Liver (tissue), 9 donors: ENCODE results near the gene SPATC1L. TPM values are rescaled to one million over a fixed set of nuclear protein-coding genes. Genes with fewer than 3 reads are reported as not detected.
A peak's percentile ranks its signal among the peaks of the same experiment; 100 is the strongest.

Experiments
- DNase-seq: peaks from one replicate; pipeline ENCODE4 v3.0.0-alpha.2; 2017; ENCODE audit warnings: low spot score
- H3K27ac ChIP-seq, 2 donors: one replicate each; pipeline ENCODE4 v1.7.0; 2013; ENCODE audit warnings: inconsistent platforms in 2 of 2, low read length in 2 of 2, control low read depth in 1 of 2, low read depth in 1 of 2, mild to moderate bottlenecking in 1 of 2
- H3K27me3 ChIP-seq, 4 donors: one replicate each; pipeline versions ENCODE4 v1.6.1 to v1.7.0; 2013; ENCODE audit warnings: low read length in 3 of 4, inconsistent platforms in 1 of 4, mild to moderate bottlenecking in 1 of 4, moderate library complexity in 1 of 4; ENCODE audit not compliant: control insufficient read depth in 4 of 4, insufficient read depth in 4 of 4
- H3K36me3 ChIP-seq, 4 donors: one replicate each; pipeline versions ENCODE4 v1.6.1 to v1.7.0; 2013; ENCODE audit warnings: low read length in 3 of 4, mild to moderate bottlenecking in 3 of 4, low read depth in 1 of 4, moderate library complexity in 1 of 4; ENCODE audit not compliant: control insufficient read depth in 4 of 4, insufficient read depth in 3 of 4
- H3K4me1 ChIP-seq, 4 donors: one replicate each; pipeline versions ENCODE4 v1.6.1 to v1.7.0; 2013; ENCODE audit warnings: low read length in 3 of 4, mild to moderate bottlenecking in 3 of 4, moderate library complexity in 1 of 4; ENCODE audit not compliant: control insufficient read depth in 4 of 4, insufficient read depth in 4 of 4
- H3K4me3 ChIP-seq, 3 donors: one replicate each; pipeline versions ENCODE4 v1.6.1 to v1.7.0; 2013; ENCODE audit warnings: low read length in 3 of 3, control low read depth in 1 of 3, low read depth in 1 of 3, mild to moderate bottlenecking in 1 of 3
- H3K9ac ChIP-seq, 2 donors: one replicate each; pipeline ENCODE4 v1.7.0; 2013; ENCODE audit warnings: low read length in 2 of 2, mild to moderate bottlenecking in 2 of 2, moderate library complexity in 2 of 2, control low read depth in 1 of 2, low read depth in 1 of 2
- H3K9me3 ChIP-seq, 4 donors: one replicate each; pipeline versions ENCODE4 v1.6.1 to v1.7.0; 2013; ENCODE audit warnings: low read length in 3 of 4; ENCODE audit not compliant: control insufficient read depth in 4 of 4
- EGR1 ChIP-seq, 2 donors: IDR thresholded peaks; 2 replicates each; pipeline ENCODE4 v1.6.1; 2016 to 2018; ENCODE audit warnings: antibody characterized with exemption in 2 of 2, low read depth in 2 of 2
- FOXA2 ChIP-seq: IDR thresholded peaks from 2 replicates; pipeline ENCODE4 v1.6.1; 2016; ENCODE audit warnings: antibody characterized with exemption
- GABPA ChIP-seq, 2 donors: IDR thresholded peaks in 1 of 2; conservative IDR thresholded peaks in 1 of 2; 2 replicates each; pipeline ENCODE4 v1.6.1; 2016; ENCODE audit warnings: antibody characterized with exemption in 2 of 2, mild to moderate bottlenecking in 1 of 2, moderate library complexity in 1 of 2
- HNF4G ChIP-seq: IDR thresholded peaks from 2 replicates; pipeline ENCODE4 v1.6.1; 2016; ENCODE audit warnings: antibody characterized with exemption
- JUND ChIP-seq, 2 donors: IDR thresholded peaks; 2 replicates each; pipeline ENCODE4 v1.6.1; 2016; ENCODE audit warnings: antibody characterized with exemption in 2 of 2
- MAX ChIP-seq: IDR thresholded peaks from 2 replicates; pipeline ENCODE4 v1.6.1; 2016; ENCODE audit warnings: antibody characterized with exemption
- RAD21 ChIP-seq, 2 donors: IDR thresholded peaks; 2 replicates each; pipeline ENCODE4 v1.6.1; 2016; ENCODE audit warnings: antibody characterized with exemption in 2 of 2, mild to moderate bottlenecking in 2 of 2
- RXRA ChIP-seq, 2 donors: IDR thresholded peaks; 2 replicates each; pipeline ENCODE4 v1.6.1; 2017 to 2018; ENCODE audit warnings: antibody characterized with exemption in 2 of 2, mild to moderate bottlenecking in 1 of 2
- SP1 ChIP-seq: IDR thresholded peaks from 2 replicates; pipeline ENCODE4 v1.6.1; 2018; ENCODE audit warnings: antibody characterized with exemption, mild to moderate bottlenecking
- TAF1 ChIP-seq: conservative IDR thresholded peaks from 2 replicates; pipeline ENCODE4 v1.6.1; 2016; ENCODE audit warnings: antibody characterized with exemption, mild to moderate bottlenecking
- YY1 ChIP-seq: IDR thresholded peaks from 2 replicates; pipeline ENCODE4 v1.6.1; 2016; ENCODE audit warnings: antibody characterized with exemption, mild to moderate bottlenecking
- ZBTB33 ChIP-seq: IDR thresholded peaks from 2 replicates; pipeline ENCODE4 v1.6.1; 2016; ENCODE audit warnings: antibody characterized with exemption
- WGBS: extraction: QIAGEN DNeasy Blood & Tissue Kit; methylation state at CpG from one replicate; pipeline ENCODE4 v1.1.7; 2013; 5-methylcytosine and 5-hydroxymethylcytosine counted together
- polyA plus RNA-seq, 2 donors: library from polyadenylated mRNA; stranded (reverse) in 1 of 2; unstranded in 1 of 2; fragments of 200-250 nt in 1 of 2; fragments of >200 nt in 1 of 2; fragmentation: Nextera tagmentation in 1 of 2; extraction: Ambion mirVana in 1 of 2; gene quantifications; one replicate each; pipeline versions ENCODE4 v1.2.1 to v1.2.3, GENCODE V29; 2013 to 2015
- total RNA-seq, 2 donors: library from RNA; depleted of rRNA; stranded (reverse); fragments of >200 nt; gene quantifications; one replicate each; pipeline ENCODE4 v1.2.3, GENCODE V29; 2014
- TF ChIP-seq, protein P1 (sequence below): IDR thresholded peaks from 2 replicates; pipeline ENCODE4 v1.6.1; 2016; ENCODE audit warnings: antibody characterized with exemption
- TF ChIP-seq, protein P2 (sequence below): IDR thresholded peaks from 2 replicates; pipeline ENCODE4 v1.6.1; 2016; ENCODE audit warnings: antibody characterized with exemption, mild to moderate bottlenecking
- TF ChIP-seq, protein P3 (sequence below): fragments of 150-350 bp; IDR thresholded peaks from 2 replicates; pipeline ENCODE4 v1.5.1; 2017; ENCODE audit warnings: improper control_type of control experiment, low read depth, low read length; ENCODE audit not compliant: missing input control
- donor health status: healthy.
- donor health status: healthy.
- donor health status: healthy.
- donor health status: healthy.
- donor health status: healthy.

The SPATC1L gene
- total and polyA plus RNA-seq, 4 donors, result 0.33 to 3.5 (median 0.79) TPM

DNA sequence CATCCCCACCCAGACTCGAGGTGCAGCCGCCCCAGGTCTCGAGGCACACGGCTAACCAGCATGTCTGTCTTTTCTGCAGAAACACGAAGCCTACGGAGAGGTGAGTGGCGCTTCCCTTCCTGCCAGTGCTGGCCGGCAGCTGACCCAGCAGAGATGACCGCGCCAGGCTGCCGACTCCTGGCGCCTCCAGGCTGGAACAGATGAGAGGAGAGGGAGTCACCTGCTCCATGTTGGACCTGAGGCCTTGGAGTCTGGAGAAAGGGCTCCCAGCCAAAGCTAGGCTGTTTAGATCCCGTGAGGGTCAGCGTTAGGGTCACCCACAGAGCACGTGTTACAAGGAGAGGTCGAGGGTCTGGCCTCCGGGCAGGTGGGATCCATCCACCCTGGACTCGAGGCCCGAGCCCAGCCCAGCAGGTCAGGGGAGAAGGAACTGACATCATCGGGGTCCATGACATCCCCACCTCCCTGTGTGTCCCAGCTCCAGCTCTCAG, 71.5 kb downstream of the SPATC1L start:
- H3K36me3 ChIP-seq, result no peaks in the 10 kb centered on the region
- H3K27ac ChIP-seq, result no peak overlapping the region
- H3K27me3 ChIP-seq, result no peaks in the 10 kb centered on the region
- 82% methylated on average over 20 of the region's 20 CpGs for WGBS
- H3K9ac ChIP-seq, result no peak overlapping the region
- H3K9me3 ChIP-seq, result no peaks in the 10 kb centered on the region
- TF ChIP-seq RAD21 (IDR thresholded peaks at IDR 0.05), result no peak
- TF ChIP-seq TAF1, result no peak
- no peak for TF ChIP-seq YY1
- no peak for TF ChIP-seq RXRA (IDR thresholded peaks at IDR 0.05)
- TF ChIP-seq, protein P1, sequence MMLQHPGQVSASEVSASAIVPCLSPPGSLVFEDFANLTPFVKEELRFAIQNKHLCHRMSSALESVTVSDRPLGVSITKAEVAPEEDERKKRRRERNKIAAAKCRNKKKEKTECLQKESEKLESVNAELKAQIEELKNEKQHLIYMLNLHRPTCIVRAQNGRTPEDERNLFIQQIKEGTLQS, result no peak
- H3K4me1 ChIP-seq, result peaks cover 0 to 9% (median 0%) of the 10 kb centered on the region in 4 donors
- H3K4me3 ChIP-seq, result no peak overlapping the region
- DNase-seq, result peak; percentile 31

DNA sequence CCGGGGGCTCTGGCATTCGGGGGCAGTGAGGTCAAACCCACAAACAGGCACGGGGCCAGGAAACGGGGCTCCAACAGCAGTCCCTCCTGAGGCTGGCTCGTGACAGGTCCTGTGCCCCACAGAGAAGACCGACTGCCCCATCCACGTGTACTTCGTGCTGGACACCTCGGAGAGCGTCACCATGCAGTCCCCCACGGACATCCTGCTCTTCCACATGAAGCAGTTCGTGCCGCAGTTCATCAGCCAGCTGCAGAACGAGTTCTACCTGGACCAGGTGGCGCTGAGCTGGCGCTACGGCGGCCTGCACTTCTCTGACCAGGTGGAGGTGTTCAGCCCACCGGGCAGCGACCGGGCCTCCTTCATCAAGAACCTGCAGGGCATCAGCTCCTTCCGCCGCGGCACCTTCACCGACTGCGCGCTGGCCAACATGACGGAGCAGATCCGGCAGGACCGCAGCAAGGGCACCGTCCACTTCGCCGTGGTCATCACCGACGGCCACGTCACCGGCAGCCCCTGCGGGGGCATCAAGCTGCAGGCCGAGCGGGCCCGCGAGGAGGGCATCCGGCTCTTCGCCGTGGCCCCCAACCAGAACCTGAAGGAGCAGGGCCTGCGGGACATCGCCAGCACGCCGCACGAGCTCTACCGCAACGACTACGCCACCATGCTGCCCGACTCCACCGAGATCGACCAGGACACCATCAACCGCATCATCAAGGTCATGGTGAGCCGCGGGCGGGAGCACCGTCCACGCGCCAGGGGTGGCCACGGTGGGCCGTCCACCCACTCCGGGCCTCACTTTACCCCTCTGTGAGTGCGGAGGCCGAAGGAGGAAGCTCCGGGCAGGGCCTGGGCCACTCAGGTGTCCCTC, 72.2 kb downstream of the SPATC1L start:
- peaks cover 0 to 9% (median 0%) of the 10 kb centered on the region in 4 donors for H3K4me1 ChIP-seq
- H3K27ac ChIP-seq, result no peak overlapping the region
- no peak overlapping the region for H3K9ac ChIP-seq
- H3K9me3 ChIP-seq, result peaks cover 0 to 2% (median 0%) of the 10 kb centered on the region in 4 donors
- no peaks in the 10 kb centered on the region for H3K27me3 ChIP-seq
- TF ChIP-seq YY1, result no peak
- TF ChIP-seq, protein P2, sequence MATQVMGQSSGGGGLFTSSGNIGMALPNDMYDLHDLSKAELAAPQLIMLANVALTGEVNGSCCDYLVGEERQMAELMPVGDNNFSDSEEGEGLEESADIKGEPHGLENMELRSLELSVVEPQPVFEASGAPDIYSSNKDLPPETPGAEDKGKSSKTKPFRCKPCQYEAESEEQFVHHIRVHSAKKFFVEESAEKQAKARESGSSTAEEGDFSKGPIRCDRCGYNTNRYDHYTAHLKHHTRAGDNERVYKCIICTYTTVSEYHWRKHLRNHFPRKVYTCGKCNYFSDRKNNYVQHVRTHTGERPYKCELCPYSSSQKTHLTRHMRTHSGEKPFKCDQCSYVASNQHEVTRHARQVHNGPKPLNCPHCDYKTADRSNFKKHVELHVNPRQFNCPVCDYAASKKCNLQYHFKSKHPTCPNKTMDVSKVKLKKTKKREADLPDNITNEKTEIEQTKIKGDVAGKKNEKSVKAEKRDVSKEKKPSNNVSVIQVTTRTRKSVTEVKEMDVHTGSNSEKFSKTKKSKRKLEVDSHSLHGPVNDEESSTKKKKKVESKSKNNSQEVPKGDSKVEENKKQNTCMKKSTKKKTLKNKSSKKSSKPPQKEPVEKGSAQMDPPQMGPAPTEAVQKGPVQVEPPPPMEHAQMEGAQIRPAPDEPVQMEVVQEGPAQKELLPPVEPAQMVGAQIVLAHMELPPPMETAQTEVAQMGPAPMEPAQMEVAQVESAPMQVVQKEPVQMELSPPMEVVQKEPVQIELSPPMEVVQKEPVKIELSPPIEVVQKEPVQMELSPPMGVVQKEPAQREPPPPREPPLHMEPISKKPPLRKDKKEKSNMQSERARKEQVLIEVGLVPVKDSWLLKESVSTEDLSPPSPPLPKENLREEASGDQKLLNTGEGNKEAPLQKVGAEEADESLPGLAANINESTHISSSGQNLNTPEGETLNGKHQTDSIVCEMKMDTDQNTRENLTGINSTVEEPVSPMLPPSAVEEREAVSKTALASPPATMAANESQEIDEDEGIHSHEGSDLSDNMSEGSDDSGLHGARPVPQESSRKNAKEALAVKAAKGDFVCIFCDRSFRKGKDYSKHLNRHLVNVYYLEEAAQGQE, result no peak
- no peak for TF ChIP-seq SP1
- no peak for TF ChIP-seq HNF4G
- no peak for TF ChIP-seq MAX
- TF ChIP-seq, protein P1, result no peak
- no peak for TF ChIP-seq EGR1 (IDR thresholded peaks at IDR 0.05; ENCODE audit: low read depth in 2 of 2)
- TF ChIP-seq GABPA (IDR thresholded peaks at IDR 0.05 in 1 of 2, conservative IDR thresholded peaks at IDR 0.05 in 1 of 2), result no peak
- no peak for TF ChIP-seq FOXA2
- TF ChIP-seq, protein P3, sequence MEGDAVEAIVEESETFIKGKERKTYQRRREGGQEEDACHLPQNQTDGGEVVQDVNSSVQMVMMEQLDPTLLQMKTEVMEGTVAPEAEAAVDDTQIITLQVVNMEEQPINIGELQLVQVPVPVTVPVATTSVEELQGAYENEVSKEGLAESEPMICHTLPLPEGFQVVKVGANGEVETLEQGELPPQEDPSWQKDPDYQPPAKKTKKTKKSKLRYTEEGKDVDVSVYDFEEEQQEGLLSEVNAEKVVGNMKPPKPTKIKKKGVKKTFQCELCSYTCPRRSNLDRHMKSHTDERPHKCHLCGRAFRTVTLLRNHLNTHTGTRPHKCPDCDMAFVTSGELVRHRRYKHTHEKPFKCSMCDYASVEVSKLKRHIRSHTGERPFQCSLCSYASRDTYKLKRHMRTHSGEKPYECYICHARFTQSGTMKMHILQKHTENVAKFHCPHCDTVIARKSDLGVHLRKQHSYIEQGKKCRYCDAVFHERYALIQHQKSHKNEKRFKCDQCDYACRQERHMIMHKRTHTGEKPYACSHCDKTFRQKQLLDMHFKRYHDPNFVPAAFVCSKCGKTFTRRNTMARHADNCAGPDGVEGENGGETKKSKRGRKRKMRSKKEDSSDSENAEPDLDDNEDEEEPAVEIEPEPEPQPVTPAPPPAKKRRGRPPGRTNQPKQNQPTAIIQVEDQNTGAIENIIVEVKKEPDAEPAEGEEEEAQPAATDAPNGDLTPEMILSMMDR, result no peak
- TF ChIP-seq ZBTB33, result no peak
- no peak for TF ChIP-seq JUND (IDR thresholded peaks at IDR 0.05)
- H3K36me3 ChIP-seq, result no peaks in the 10 kb centered on the region
- WGBS, result 94% methylated on average over 69 of the region's 69 CpGs
- no peak overlapping the region for H3K4me3 ChIP-seq
- DNase-seq, result peak; percentile 29
